22Rv1 (cell line): ENCODE data around the gene TRPM3.

Source experiments
- ZFX ChIP-seq: fragments of 450-650 bp; IDR thresholded peaks from 2 replicates; pipeline ENCODE4 v1.6.1; 2017; ENCODE audit warnings: antibody characterized with exemption, borderline replicate concordance
- TF ChIP-seq, protein P1 (sequence below): fragments of 450-650 bp; IDR thresholded peaks from 2 replicates; pipeline ENCODE4 v1.5.1; 2017; ENCODE audit warnings: mild to moderate bottlenecking

DNA sequence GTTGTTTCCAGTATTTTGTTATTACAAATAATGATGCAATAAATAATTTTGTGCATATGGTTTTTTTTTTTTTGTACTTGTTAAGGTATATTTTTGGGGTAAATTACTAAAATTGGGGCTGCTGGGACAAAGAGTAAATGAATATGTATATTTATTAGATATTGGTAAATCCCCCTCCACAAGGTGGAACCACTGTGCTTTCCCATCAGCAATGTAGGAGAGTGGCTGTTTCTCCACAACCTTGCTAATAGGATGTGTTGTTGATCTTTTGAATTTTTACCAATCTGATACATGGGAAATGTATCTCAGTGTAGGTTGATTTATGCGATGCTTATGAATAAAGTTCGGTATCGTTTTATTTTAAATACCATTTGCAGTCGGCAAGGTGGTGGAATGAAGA lies 118.1 kb downstream of the TRPM3 start:
- TF ChIP-seq, protein P1, sequence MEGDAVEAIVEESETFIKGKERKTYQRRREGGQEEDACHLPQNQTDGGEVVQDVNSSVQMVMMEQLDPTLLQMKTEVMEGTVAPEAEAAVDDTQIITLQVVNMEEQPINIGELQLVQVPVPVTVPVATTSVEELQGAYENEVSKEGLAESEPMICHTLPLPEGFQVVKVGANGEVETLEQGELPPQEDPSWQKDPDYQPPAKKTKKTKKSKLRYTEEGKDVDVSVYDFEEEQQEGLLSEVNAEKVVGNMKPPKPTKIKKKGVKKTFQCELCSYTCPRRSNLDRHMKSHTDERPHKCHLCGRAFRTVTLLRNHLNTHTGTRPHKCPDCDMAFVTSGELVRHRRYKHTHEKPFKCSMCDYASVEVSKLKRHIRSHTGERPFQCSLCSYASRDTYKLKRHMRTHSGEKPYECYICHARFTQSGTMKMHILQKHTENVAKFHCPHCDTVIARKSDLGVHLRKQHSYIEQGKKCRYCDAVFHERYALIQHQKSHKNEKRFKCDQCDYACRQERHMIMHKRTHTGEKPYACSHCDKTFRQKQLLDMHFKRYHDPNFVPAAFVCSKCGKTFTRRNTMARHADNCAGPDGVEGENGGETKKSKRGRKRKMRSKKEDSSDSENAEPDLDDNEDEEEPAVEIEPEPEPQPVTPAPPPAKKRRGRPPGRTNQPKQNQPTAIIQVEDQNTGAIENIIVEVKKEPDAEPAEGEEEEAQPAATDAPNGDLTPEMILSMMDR = no peak; the same call in 1 of the 2 replicates
- TF ChIP-seq ZFX = no peak
